IgD-negative memory B cell (primary cell): ENCODE data around the gene CCR6. TPM values are rescaled to one million over a fixed set of nuclear protein-coding genes. Genes with fewer than 3 reads are reported as not detected.

Source experiments
- H3K27ac Mint-ChIP-seq, 3 donors: one replicate each; pipeline ENCODE4 v1.8.0; 2020 to 2022; ENCODE audit warnings: mild to moderate bottlenecking in 3 of 3, mixed read lengths in 3 of 3, moderate library complexity in 1 of 3
- H3K27me3 Mint-ChIP-seq: one replicate; pipeline ENCODE4 v1.8.0; 2021; ENCODE audit warnings: mixed read lengths
- H3K36me3 Mint-ChIP-seq: one replicate; pipeline ENCODE4 v1.8.0; 2020; ENCODE audit warnings: mild to moderate bottlenecking, mixed read lengths
- H3K4me1 Mint-ChIP-seq, 3 donors: one replicate each; pipeline ENCODE4 v1.8.0; 2020 to 2022; ENCODE audit warnings: mixed read lengths in 3 of 3, mild to moderate bottlenecking in 1 of 3
- H3K4me3 Mint-ChIP-seq, 4 donors: one replicate each; pipeline ENCODE4 v1.8.0; 2020 to 2022; ENCODE audit warnings: mild to moderate bottlenecking in 4 of 4, mixed read lengths in 4 of 4, moderate library complexity in 3 of 4
- H3K9me3 Mint-ChIP-seq, 3 donors: one replicate each; pipeline ENCODE4 v1.8.0; 2020 to 2021; ENCODE audit warnings: mixed read lengths in 3 of 3, mild to moderate bottlenecking in 1 of 3
- polyA plus RNA-seq: library from polyadenylated mRNA; unstranded; fragments of 300-500 nt; fragmentation: Illumina TruSeq; gene quantifications from one replicate; pipeline ENCODE4 v1.2.3, GENCODE V29; 2021

Gene CCR6
- polyA plus RNA-seq, 1 donor from 2014 or later, result 79.3 TPM

DNA sequence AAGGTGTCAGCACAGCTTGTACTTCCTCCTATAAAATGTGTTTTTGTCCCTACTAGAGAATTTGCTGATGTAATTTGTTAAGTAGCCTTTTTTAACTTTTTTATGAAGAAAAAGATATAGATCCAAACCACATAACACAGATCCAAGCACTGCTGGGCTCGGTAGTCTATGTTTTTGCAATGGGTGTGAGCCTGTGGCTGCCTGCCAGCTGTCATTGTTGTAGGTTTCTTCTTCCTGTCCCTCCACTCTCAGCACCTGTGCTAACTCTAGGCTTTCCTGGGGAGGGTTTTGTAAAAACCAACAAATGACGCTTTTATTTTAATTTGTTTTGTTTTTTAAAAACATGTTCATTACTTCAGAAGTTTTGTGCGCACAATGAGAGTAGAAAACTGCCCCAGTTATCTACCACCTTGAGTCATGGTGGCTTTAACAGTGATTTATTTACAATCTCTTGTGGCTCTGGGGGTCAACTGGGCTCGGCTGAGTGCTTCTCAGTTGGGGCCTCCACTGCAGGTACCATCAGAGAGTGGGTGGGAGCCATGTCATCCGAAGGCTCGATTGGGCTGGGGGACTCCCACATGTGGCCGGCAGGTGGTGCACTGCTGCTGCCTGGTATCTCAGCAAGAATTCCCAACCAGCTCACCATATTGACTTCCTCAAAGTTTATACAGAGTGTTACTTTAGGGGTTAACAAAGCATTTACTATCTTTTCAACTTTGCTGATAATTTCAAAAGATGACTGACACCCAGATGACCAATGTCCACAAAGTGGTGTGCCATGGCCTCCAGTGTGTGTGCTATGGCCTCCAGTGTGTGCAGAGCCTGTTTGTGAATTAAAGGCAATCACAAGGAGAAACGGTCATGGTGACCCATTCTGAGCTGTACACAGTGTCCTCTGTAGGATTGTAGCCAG lies 3.0 kb upstream of the CCR6 start:
- peaks cover 4% of the 10 kb centered on the region for H3K36me3 Mint-ChIP-seq

DNA sequence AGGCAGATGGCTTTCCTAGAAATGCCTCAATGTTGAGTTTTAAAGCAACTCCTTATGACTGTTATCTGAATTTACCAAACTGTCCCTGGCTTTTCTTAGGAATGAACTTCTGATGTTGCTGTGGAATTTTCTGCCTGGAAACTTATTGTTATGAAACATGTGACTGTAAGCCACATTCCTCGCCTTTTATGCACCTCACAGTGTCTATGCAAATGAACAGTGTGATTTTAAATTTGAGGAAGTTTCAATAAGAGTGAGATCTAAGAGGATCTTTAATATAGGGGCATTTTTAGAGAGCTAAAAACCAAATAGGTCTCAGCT lies 2.4 kb upstream of the CCR6 start:
- H3K27ac Mint-ChIP-seq, result peak overlapping the region; percentile 85 to 99 (median 96)
- H3K9me3 Mint-ChIP-seq, result peaks cover 0 to 2% (median 0%) of the 10 kb centered on the region in 3 donors
- H3K4me1 Mint-ChIP-seq, result peaks cover 37 to 54% (median 43%) of the 10 kb centered on the region in 3 donors
- peaks cover 4% of the 10 kb centered on the region for H3K36me3 Mint-ChIP-seq
- H3K4me3 Mint-ChIP-seq, result peak overlapping the region; percentile 79 to 97 (median 95)
- no peaks in the 10 kb centered on the region for H3K27me3 Mint-ChIP-seq

More for the DNA sequence above, 3.0 kb upstream of the CCR6 start:
- Mint-ChIP-seq H3K9me3 (peaks cover 0 to 2% (median 0%) of the 10 kb centered on the region in 3 donors), H3K27ac (peak overlapping the region; percentile 85 to 99 (median 96)), H3K4me1 (peaks cover 42 to 60% (median 48%) of the 10 kb centered on the region in 3 donors), H3K4me3 (peak overlapping the region; percentile 79 to 97 (median 95)), H3K27me3 (no peaks in the 10 kb centered on the region)

DNA sequence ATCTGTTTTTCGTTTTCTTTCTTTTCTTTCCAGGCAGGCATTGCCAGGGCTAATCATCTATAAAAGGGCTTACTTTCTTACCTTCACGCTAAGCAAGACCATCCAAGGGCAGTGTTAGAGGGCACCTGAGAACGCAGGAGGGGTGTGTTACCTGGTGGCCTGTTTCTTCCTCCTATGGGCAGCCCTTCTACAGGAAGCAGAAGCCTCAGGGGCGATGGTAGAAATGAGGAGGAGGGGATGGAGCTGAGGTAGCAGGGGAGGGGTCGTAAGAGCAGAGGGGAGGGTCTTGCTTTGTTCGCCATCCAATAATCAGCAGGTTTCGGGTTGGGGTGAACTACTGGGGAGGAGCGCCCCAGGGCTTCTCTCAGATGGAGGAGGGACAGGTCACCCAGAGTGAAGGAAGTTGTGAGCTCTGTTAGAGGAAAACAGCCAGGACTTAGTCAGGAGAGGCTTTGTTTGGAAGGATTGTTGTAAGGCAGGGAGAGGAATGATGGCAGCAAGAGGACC lies 1.5 kb upstream of the CCR6 start:
- Mint-ChIP-seq H3K4me1 (peaks cover 37 to 48% (median 43%) of the 10 kb centered on the region in 3 donors), H3K36me3 (peaks cover 4% of the 10 kb centered on the region), H3K9me3 (peaks cover 0 to 2% (median 0%) of the 10 kb centered on the region in 3 donors), H3K27me3 (no peaks in the 10 kb centered on the region), H3K27ac (peak overlapping the region; percentile 85 to 99 (median 96)), H3K4me3 (peak overlapping the region; percentile 79 to 97 (median 95))

DNA sequence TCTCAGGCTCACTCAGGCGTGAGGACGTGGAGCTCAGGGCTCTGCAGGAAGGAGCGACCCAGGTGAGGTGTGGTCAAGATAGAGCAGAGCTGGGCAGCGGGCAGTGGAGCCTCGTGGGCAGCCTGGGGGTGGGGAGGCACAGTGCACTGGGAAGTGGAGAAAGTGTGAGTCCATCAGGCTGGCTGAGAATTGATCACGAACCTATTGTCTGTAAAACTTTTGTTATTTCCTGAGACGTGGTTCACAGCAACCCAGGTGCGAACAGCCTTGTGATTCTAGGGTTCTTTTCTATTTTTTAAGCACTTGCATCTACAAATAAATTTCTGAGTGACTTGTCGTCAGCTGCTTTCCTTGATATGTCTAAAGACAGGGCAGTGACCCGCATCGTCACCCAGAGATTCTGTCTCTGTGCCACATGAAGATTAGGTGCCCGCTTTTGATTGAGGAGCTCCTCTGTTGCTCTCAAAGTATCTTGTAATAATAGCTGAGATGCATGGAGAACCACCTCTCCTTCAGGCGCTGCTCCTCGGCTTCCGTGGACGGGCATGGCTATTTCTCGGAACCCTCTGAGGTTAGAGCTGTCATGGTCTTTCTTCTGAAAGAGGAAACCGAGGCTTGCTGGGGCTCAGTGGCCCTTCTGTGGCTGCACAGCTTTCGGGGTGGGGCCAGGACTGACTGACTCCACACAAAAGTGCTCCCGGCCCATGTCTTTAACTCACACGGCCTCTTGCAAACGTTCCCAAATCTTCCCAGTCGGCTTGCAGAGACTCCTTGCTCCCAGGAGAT lies 662 bp upstream of the CCR6 start:
- Mint-ChIP-seq H3K36me3 (peaks cover 8% of the 10 kb centered on the region), H3K27me3 (no peaks in the 10 kb centered on the region), H3K4me1 (peaks cover 37 to 51% (median 50%) of the 10 kb centered on the region in 3 donors), H3K4me3 (peak overlapping the region; percentile 79 to 97 (median 95)), H3K9me3 (peaks cover 0 to 3% (median 0%) of the 10 kb centered on the region in 3 donors), H3K27ac (peak overlapping the region; percentile 85 to 99 (median 96))

DNA sequence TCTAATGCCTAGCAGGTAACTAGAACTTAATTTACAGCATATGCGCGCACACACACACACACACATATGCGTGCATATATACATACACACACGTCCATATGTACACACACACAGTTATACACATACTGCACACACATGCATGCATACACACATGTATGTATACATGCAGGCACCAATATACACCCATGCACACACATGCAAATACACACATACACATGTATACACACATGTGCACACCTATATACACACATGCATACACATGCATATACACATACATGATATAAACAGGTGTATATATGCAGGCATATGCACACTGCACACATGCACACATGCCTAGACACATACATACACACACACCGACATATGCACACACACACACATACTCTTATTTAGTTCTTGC lies 1.9 kb downstream of the CCR6 start:
- H3K27me3 Mint-ChIP-seq, result no peaks in the 10 kb centered on the region
- peak overlapping the region; percentile 79 to 97 (median 95) for H3K4me3 Mint-ChIP-seq
- H3K9me3 Mint-ChIP-seq, result peaks cover 0 to 2% (median 0%) of the 10 kb centered on the region in 3 donors
- peaks cover 36 to 51% (median 51%) of the 10 kb centered on the region in 3 donors for H3K4me1 Mint-ChIP-seq
- H3K36me3 Mint-ChIP-seq, result peaks cover 16% of the 10 kb centered on the region
- peak overlapping the region; percentile 85 to 96 (median 95) for H3K27ac Mint-ChIP-seq

DNA sequence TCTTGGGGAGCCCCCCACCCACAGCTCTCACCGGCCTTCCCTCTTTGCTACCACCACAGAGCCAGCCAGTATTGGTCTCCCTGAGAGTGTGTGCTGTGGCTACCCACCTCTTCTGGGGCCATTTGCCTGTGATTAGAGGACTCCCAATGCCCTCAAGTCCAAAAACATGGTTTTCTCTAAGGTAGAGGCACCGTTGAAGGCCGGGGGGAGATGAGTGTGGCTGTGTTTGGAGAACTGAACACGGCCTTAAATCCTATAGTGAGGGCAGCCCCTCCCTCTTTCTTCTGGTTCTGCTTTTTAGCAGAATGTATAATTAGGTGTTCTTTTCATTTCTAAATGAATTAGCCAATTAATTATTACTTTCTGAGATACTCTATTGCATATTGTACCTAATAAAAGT lies 2.5 kb downstream of the CCR6 start:
- H3K4me3 Mint-ChIP-seq, result peak overlapping the region; percentile 79 to 97 (median 95)
- peaks cover 40 to 52% (median 50%) of the 10 kb centered on the region in 3 donors for H3K4me1 Mint-ChIP-seq
- H3K9me3 Mint-ChIP-seq, result peaks cover 0 to 2% (median 0%) of the 10 kb centered on the region in 3 donors
- no peaks in the 10 kb centered on the region for H3K27me3 Mint-ChIP-seq
- H3K36me3 Mint-ChIP-seq, result peaks cover 17% of the 10 kb centered on the region
- peak overlapping the region; percentile 85 to 96 (median 95) for H3K27ac Mint-ChIP-seq

DNA sequence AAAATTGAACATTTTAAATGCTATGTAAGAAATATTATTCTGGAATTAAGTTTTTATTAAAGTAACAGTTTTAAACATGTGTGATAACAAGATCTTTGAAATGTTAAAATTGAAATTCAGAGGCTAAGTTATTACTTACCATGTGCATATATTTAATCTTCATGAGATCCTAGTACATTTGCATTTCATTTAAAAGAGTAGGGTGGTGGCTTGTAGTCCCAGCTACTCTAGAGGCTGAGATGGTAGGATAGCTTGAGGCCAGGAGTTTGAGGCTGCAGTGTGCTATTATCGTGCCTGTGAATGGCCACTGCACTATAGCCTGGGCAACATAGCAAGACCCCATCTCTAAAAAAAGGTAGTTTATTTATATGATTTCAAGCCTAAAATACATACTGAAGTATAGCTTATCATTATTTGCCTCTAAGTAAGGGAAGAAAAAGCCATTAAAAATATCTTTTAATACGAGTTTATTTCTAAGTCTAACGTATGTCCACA lies 3.0 kb downstream of the CCR6 start:
- peaks cover 0 to 2% (median 0%) of the 10 kb centered on the region in 3 donors for H3K9me3 Mint-ChIP-seq
- no peaks in the 10 kb centered on the region for H3K27me3 Mint-ChIP-seq
- H3K4me3 Mint-ChIP-seq, result peak overlapping the region in 3 of 4 donors; percentile 79 to 97 (median 97)
- H3K27ac Mint-ChIP-seq, result peak overlapping the region in 1 of 3 donors; percentile 85
- H3K4me1 Mint-ChIP-seq, result peaks cover 37 to 52% (median 49%) of the 10 kb centered on the region in 3 donors
- peaks cover 18% of the 10 kb centered on the region for H3K36me3 Mint-ChIP-seq

DNA sequence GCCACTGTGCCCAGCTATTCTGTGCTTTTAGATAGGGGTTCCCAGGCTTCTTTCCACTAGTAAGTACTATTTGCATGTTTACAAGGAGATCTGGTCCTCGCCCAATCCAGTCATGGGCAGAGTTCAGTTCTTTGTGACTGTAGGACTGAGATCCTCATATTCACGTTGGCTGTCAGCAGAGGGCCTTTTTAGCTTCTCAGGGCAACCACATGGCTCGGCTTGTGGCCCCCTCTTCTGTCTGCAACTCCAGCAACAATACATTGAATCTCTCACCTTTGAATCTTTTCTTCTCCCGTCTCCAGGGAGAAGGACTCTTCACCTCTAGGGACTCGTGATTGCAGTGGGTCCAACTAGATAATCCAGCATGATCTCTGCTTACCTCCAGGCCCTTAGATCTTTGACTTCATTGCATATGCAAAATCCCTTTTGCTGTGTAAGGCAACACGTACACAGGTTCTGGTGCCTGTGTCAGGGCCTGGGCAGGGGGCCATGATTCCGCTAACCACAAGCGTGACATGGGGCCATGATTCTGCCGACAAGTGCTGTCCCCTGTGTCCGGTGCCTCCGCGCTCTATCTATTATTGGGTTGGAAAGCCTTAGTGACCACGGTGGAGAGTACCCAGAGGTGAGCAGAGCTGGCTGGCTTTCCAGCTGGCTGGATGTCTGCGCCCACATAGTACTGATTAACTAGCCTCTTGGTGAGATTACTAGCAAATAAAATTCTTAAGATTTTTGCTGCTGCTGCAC lies 5.1 kb downstream of the CCR6 start:
- Mint-ChIP-seq H3K27ac (peak overlapping the region; percentile 80 to 92 (median 89)), H3K4me3 (peak overlapping the region; percentile 47 to 89 (median 84)), H3K36me3 (peaks cover 20% of the 10 kb centered on the region), H3K4me1 (peaks cover 30 to 61% (median 54%) of the 10 kb centered on the region in 3 donors), H3K27me3 (no peaks in the 10 kb centered on the region), H3K9me3 (peaks cover 0 to 2% (median 0%) of the 10 kb centered on the region in 3 donors)

DNA sequence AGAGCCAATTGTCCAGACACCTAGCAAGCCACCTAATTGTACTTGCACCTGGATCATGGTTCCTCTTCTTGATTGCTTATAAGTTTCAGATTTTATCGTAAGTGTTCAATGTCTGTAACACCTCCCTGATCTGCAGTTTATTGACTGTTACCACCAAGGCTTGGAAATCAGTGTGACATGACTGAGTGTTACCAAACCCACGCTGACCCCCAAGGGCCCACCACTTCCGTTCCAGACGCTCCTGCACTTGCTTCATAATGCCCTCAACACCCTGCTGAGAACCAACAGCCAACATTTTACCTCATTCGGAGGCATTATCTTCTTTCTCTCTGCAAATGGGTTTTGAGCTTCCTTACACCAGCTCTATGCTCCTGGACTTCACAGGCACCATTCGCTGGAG lies 6.3 kb downstream of the CCR6 start:
- Mint-ChIP-seq H3K36me3 (peaks cover 21% of the 10 kb centered on the region), H3K27ac (peak overlapping the region; percentile 80 to 99 (median 98)), H3K9me3 (peaks cover 0 to 2% (median 0%) of the 10 kb centered on the region in 3 donors), H3K4me1 (peaks cover 37 to 64% (median 61%) of the 10 kb centered on the region in 3 donors), H3K4me3 (peak overlapping the region; percentile 34 to 94 (median 61)), H3K27me3 (no peaks in the 10 kb centered on the region)

DNA sequence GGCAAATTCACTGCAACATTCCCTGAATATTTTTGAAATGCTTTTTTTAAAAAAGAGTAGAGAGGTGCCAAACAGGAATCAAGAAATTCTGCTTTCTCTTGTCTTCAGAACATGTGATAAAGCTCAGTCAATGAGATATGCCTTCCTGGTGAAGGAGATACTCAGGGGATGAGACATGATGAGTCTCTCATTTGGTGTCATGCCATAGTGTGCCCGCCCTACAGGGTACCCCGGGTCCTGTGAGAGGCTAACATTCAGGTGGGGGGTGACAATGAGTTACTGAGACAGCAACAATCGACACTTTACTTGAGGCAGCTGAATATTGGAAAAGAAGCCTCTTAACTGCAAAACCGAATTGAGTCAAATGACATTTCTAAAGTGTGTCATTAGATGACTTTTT lies 6.7 kb downstream of the CCR6 start:
- Mint-ChIP-seq H3K27ac (peak overlapping the region; percentile 80 to 99 (median 98)), H3K9me3 (peaks cover 0 to 2% (median 0%) of the 10 kb centered on the region in 3 donors), H3K4me3 (peak overlapping the region; percentile 53 to 94 (median 73)), H3K27me3 (no peaks in the 10 kb centered on the region), H3K4me1 (peaks cover 39 to 64% (median 64%) of the 10 kb centered on the region in 3 donors), H3K36me3 (peaks cover 24% of the 10 kb centered on the region)

DNA sequence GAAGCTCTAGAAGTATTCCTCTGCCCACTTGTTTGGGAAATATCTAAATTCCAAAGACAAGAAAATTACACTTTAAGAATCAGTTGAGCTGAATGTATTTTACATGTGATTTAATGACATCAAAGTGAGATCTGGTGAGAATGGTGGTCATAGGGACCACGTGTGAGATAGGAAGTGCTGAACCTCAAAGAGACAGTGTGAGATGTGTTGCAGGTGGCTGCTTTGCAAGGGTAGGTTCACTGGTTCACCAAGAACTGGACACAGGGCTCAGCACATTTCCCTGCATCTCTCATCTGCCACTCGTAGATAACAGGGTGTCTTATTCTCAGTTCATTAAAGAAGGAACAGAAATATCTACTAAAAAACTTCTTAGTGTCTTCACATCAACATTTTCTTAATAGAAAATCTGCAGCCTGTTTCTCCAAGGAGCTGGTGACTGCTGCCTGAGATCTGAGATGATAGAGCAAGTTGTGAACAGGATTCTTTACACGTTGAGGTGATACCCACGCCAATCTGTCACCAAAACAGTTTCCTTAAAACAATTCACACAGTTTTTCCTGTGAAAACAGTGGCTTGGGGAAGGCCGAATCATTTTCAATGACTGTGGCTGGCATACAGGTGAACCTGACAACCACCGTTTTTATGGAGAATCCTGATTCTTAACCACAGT lies 7.2 kb downstream of the CCR6 start:
- peaks cover 24% of the 10 kb centered on the region for H3K36me3 Mint-ChIP-seq
- H3K9me3 Mint-ChIP-seq, result peaks cover 0 to 2% (median 0%) of the 10 kb centered on the region in 3 donors
- peak overlapping the region; percentile 4 to 94 (median 65) for H3K4me3 Mint-ChIP-seq
- H3K27me3 Mint-ChIP-seq, result no peaks in the 10 kb centered on the region
- peak overlapping the region; percentile 80 to 99 (median 98) for H3K27ac Mint-ChIP-seq
- H3K4me1 Mint-ChIP-seq, result peaks cover 39 to 65% (median 63%) of the 10 kb centered on the region in 3 donors

DNA sequence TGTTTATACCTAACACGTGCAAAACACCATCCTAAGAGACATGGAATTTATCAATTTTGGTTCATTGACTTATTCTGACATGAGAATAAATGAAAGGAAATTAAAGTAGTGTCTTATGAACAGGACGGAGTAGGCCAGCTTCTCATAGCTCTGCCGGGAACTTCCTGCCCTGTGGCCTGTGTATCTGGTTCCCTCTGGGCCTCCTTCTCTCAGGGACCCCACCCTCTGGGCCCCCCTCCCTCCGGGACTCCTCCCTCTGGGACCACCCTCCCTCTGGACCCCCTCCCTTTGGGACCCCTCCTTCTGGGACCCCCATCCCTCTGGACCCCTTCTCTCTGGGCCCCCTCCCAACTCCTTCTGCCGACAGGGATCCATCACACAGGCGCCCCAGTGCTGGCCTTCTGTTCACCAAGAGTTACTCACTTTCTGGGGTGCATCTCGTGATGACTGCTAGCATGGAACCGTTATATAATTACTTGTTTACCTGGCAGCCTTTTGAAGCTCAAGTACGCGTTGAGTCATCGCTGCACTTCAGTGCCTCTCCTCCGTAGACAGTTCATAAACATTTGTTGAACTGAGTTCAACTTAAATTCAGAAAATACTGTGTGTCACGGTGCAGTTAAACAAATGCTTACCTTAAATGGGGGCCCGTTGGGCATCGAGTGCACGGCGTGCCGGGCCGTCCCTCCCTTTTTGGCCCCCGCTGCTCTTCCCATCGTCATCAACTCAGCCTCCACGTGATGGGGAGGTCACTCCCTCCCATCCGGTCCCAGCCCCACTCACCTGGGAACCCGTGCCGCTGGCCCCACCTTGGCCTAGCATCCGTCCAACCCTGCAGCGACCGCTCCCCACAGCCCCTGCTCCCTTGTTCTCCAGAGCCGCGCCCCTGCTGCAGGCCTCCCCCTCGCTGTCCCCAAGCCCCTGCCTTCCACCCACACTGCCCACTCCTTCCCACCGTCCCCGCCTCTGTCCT lies 8.1 kb downstream of the CCR6 start:
- H3K4me3 Mint-ChIP-seq, result peak overlapping the region; percentile 53 to 94 (median 83)
- H3K36me3 Mint-ChIP-seq, result peaks cover 24% of the 10 kb centered on the region
- peaks cover 39 to 74% (median 66%) of the 10 kb centered on the region in 3 donors for H3K4me1 Mint-ChIP-seq
- peak overlapping the region; percentile 80 to 99 (median 98) for H3K27ac Mint-ChIP-seq
- H3K27me3 Mint-ChIP-seq, result no peaks in the 10 kb centered on the region
- H3K9me3 Mint-ChIP-seq, result peaks cover 0 to 2% (median 0%) of the 10 kb centered on the region in 3 donors
